ENCODE results near the gene SPDYC. TPM values are rescaled to one million over a fixed set of nuclear protein-coding genes. Genes with fewer than 3 reads are reported as not detected.

Gene SPDYC
- total and polyA plus RNA-seq, 2 experiments from 2014 or later, result 0.27 TPM; not detected in 1

DNA sequence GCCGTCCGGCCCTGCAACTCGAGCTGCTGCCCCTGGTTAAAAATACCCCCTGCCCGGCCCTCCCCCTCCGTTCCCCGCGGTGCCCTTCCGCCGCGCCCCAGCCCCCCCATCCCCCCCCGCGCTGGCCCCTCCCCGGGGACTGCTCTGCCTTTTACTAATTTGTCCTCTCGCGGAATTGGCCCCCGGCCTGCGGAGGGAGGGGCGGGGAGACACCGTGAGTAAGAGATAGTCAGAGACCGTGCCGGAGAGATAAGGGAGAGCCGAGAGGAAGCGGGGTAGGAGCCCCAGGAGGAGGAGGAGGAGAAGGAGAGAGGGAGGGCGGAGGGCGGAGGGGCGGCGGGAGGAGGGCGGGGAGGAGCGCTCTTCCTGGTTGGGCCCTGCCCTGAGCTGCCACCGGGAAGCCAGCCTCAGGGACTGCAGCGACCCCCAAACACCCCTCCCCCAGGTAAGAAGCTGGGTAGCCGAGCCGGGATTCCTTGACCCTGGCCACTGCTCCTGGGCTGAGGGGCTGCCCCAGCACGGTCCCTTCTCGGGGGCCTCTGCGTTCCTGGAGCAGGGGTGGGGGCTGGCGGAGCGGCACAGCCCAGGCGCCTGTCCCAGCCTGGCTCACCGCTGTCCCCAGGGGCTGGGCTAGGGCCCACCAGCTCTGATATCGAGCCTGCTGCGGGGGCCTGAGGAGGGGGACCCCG lies 11.7 kb downstream of the SPDYC start, which contains the start of gene CAPN1:
Gene CAPN1 (plus strand): TSS at position 360 of the 689 bp plus-strand sequence. CDS start 774 bp downstream, outside the sequence.
- ATAC-seq, result peak; percentile 42
- TF ChIP-seq ZNF114 (CRISPR knock-in tag; IDR thresholded peaks at IDR 0.05), result no peak
- TF ChIP-seq NANOG (IDR thresholded peaks at IDR 0.05; ENCODE audit: borderline replicate concordance), result no peak
- no peak for TF ChIP-seq JUNB (IDR thresholded peaks at IDR 0.05; ENCODE audit: unreplicated experiment)
- no peak for TF ChIP-seq POLR2AphosphoS5 (IDR thresholded peaks at IDR 0.05; ENCODE audit: low read depth)
- no peak for TF ChIP-seq CREB1 (CRISPR knock-in tag; IDR thresholded peaks at IDR 0.05; ENCODE audit: low read depth)
- TF ChIP-seq EZH2phosphoT487 (IDR thresholded peaks at IDR 0.05; ENCODE audit: unreplicated experiment), result no peak
- TF ChIP-seq STAT1 (IDR thresholded peaks at IDR 0.05; ENCODE audit: unreplicated experiment), result no peak
- TF ChIP-seq, protein P1, sequence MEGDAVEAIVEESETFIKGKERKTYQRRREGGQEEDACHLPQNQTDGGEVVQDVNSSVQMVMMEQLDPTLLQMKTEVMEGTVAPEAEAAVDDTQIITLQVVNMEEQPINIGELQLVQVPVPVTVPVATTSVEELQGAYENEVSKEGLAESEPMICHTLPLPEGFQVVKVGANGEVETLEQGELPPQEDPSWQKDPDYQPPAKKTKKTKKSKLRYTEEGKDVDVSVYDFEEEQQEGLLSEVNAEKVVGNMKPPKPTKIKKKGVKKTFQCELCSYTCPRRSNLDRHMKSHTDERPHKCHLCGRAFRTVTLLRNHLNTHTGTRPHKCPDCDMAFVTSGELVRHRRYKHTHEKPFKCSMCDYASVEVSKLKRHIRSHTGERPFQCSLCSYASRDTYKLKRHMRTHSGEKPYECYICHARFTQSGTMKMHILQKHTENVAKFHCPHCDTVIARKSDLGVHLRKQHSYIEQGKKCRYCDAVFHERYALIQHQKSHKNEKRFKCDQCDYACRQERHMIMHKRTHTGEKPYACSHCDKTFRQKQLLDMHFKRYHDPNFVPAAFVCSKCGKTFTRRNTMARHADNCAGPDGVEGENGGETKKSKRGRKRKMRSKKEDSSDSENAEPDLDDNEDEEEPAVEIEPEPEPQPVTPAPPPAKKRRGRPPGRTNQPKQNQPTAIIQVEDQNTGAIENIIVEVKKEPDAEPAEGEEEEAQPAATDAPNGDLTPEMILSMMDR (conservative IDR thresholded peaks at IDR 0.05; ENCODE audit: low read depth in 2 of 2), result no peak
- no peak for TF ChIP-seq ZNF331 (CRISPR knock-in tag; IDR thresholded peaks at IDR 0.05; ENCODE audit: low read depth)
- TF ChIP-seq, protein P2, sequence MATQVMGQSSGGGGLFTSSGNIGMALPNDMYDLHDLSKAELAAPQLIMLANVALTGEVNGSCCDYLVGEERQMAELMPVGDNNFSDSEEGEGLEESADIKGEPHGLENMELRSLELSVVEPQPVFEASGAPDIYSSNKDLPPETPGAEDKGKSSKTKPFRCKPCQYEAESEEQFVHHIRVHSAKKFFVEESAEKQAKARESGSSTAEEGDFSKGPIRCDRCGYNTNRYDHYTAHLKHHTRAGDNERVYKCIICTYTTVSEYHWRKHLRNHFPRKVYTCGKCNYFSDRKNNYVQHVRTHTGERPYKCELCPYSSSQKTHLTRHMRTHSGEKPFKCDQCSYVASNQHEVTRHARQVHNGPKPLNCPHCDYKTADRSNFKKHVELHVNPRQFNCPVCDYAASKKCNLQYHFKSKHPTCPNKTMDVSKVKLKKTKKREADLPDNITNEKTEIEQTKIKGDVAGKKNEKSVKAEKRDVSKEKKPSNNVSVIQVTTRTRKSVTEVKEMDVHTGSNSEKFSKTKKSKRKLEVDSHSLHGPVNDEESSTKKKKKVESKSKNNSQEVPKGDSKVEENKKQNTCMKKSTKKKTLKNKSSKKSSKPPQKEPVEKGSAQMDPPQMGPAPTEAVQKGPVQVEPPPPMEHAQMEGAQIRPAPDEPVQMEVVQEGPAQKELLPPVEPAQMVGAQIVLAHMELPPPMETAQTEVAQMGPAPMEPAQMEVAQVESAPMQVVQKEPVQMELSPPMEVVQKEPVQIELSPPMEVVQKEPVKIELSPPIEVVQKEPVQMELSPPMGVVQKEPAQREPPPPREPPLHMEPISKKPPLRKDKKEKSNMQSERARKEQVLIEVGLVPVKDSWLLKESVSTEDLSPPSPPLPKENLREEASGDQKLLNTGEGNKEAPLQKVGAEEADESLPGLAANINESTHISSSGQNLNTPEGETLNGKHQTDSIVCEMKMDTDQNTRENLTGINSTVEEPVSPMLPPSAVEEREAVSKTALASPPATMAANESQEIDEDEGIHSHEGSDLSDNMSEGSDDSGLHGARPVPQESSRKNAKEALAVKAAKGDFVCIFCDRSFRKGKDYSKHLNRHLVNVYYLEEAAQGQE (IDR thresholded peaks at IDR 0.05; ENCODE audit: unreplicated experiment), result no peak
- TF ChIP-seq, protein P3, sequence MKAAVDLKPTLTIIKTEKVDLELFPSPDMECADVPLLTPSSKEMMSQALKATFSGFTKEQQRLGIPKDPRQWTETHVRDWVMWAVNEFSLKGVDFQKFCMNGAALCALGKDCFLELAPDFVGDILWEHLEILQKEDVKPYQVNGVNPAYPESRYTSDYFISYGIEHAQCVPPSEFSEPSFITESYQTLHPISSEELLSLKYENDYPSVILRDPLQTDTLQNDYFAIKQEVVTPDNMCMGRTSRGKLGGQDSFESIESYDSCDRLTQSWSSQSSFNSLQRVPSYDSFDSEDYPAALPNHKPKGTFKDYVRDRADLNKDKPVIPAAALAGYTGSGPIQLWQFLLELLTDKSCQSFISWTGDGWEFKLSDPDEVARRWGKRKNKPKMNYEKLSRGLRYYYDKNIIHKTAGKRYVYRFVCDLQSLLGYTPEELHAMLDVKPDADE (IDR thresholded peaks at IDR 0.05), result no peak
- no peak for TF ChIP-seq EZH2 (IDR thresholded peaks at IDR 0.05; ENCODE audit: low read depth, unreplicated experiment)
- TF ChIP-seq, protein P4, sequence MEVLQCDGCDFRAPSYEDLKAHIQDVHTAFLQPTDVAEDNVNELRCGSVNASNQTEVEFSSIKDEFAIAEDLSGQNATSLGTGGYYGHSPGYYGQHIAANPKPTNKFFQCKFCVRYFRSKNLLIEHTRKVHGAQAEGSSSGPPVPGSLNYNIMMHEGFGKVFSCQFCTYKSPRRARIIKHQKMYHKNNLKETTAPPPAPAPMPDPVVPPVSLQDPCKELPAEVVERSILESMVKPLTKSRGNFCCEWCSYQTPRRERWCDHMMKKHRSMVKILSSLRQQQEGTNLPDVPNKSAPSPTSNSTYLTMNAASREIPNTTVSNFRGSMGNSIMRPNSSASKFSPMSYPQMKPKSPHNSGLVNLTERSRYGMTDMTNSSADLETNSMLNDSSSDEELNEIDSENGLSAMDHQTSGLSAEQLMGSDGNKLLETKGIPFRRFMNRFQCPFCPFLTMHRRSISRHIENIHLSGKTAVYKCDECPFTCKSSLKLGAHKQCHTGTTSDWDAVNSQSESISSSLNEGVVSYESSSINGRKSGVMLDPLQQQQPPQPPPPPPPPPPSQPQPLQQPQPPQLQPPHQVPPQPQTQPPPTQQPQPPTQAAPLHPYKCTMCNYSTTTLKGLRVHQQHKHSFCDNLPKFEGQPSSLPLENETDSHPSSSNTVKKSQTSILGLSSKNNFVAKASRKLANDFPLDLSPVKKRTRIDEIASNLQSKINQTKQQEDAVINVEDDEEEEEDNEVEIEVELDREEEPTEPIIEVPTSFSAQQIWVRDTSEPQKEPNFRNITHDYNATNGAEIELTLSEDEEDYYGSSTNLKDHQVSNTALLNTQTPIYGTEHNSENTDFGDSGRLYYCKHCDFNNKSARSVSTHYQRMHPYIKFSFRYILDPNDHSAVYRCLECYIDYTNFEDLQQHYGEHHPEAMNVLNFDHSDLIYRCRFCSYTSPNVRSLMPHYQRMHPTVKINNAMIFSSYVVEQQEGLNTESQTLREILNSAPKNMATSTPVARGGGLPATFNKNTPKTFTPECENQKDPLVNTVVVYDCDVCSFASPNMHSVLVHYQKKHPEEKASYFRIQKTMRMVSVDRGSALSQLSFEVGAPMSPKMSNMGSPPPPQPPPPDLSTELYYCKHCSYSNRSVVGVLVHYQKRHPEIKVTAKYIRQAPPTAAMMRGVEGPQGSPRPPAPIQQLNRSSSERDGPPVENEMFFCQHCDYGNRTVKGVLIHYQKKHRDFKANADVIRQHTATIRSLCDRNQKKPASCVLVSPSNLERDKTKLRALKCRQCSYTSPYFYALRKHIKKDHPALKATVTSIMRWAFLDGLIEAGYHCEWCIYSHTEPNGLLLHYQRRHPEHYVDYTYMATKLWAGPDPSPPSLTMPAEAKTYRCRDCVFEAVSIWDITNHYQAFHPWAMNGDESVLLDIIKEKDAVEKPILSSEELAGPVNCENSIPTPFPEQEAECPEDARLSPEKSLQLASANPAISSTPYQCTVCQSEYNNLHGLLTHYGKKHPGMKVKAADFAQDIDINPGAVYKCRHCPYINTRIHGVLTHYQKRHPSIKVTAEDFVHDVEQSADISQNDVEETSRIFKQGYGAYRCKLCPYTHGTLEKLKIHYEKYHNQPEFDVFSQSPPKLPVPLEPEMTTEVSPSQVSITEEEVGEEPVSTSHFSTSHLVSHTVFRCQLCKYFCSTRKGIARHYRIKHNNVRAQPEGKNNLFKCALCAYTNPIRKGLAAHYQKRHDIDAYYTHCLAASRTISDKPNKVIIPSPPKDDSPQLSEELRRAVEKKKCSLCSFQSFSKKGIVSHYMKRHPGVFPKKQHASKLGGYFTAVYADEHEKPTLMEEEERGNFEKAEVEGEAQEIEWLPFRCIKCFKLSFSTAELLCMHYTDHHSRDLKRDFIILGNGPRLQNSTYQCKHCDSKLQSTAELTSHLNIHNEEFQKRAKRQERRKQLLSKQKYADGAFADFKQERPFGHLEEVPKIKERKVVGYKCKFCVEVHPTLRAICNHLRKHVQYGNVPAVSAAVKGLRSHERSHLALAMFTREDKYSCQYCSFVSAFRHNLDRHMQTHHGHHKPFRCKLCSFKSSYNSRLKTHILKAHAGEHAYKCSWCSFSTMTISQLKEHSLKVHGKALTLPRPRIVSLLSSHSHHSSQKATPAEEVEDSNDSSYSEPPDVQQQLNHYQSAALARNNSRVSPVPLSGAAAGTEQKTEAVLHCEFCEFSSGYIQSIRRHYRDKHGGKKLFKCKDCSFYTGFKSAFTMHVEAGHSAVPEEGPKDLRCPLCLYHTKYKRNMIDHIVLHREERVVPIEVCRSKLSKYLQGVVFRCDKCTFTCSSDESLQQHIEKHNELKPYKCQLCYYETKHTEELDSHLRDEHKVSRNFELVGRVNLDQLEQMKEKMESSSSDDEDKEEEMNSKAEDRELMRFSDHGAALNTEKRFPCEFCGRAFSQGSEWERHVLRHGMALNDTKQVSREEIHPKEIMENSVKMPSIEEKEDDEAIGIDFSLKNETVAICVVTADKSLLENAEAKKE (CRISPR knock-in tag; IDR thresholded peaks at IDR 0.05), result no peak
- H2AFZ ChIP-seq, result peak within 1 kb of the TSS; percentile 97

More for the DNA sequence above, 11.7 kb downstream of the SPDYC start, which contains the start of gene CAPN1:
- H3K27me3 Mint-ChIP-seq (ENCODE audit: insufficient read depth, low read depth, poor library complexity), result peaks cover 20% of the 10 kb centered on the region
- Histone ChIP-seq H3K27me3 (ENCODE audit: insufficient read depth) (no peaks in the 10 kb centered on the region), H3K4me1 (ENCODE audit: insufficient read depth) (peaks cover 42% of the 10 kb centered on the region), H3K9me2 (ENCODE audit: insufficient read depth) (no peaks in the 10 kb centered on the region), H3K79me2 (replicated peaks; ENCODE audit: insufficient read depth) (peaks cover 15% of the 10 kb centered on the region), H4K20me1 (replicated peaks; ENCODE audit: insufficient read depth) (no peaks in the 10 kb centered on the region), H3F3A (replicated peaks; ENCODE audit: low read depth) (peaks cover 28% of the 10 kb centered on the region), H3K4me2 (peak within 1 kb of the TSS; percentile 82), H3K4me3 (peak within 1 kb of the TSS; percentile 92), H3K36me3 (ENCODE audit: insufficient read depth) (no peaks in the 10 kb centered on the region), H3K27ac (ENCODE audit: low read depth) (peak within 1 kb of the TSS; percentile 87)
- peak within 1 kb of the TSS; percentile 98 for H3K27ac Mint-ChIP-seq
- peaks cover 15% of the 10 kb centered on the region for H3K36me3 Mint-ChIP-seq (ENCODE audit: low read depth)
- peaks cover 48% of the 10 kb centered on the region for H3K4me1 Mint-ChIP-seq
- no peaks in the 10 kb centered on the region for H3K9me3 Mint-ChIP-seq
- DNase-seq (ENCODE audit: low spot score), result peak; percentile 85
- peak within 1 kb of the TSS; percentile 94 for H3K4me3 Mint-ChIP-seq
